ENCODE results near the gene RFXANK.

RFXANK gene

GRCh38 chr19:19201697-19202630 lies 9.9 kb downstream of the RFXANK start:
- no peak for DNase-seq (ENCODE audit: insufficient read length, low spot score)
- TF ChIP-seq CTCF (IDR thresholded peaks at IDR 0.05; ENCODE audit: insufficient read depth, missing control alignments), result no peak
- no peak for FAIRE-seq

GRCh38 chr19:19202707-19203011 lies 10.6 kb downstream of the RFXANK start:
- no peak for DNase-seq (ENCODE audit: insufficient read length, low spot score)
- no peak for TF ChIP-seq CTCF (IDR thresholded peaks at IDR 0.05; ENCODE audit: insufficient read depth, missing control alignments)
- FAIRE-seq, result no peak

GRCh38 chr19:19203012-19203856 lies 11.2 kb downstream of the RFXANK start, which contains the start of gene NR2C2AP:
Gene NR2C2AP, minus strand, starts transcription at chr19:19203414. Its CDS starts 354 bp downstream, at chr19:19203060.
- no peak for TF ChIP-seq CTCF (IDR thresholded peaks at IDR 0.05; ENCODE audit: insufficient read depth, missing control alignments)
- DNase-seq (ENCODE audit: insufficient read length, low spot score), result peak; percentile 99
- no peak for FAIRE-seq

GRCh38 chr19:19204181-19204580 lies 12.1 kb downstream of the RFXANK start:
- DNase-seq (ENCODE audit: insufficient read length, low spot score), result no peak
- TF ChIP-seq CTCF (IDR thresholded peaks at IDR 0.05; ENCODE audit: insufficient read depth, missing control alignments), result no peak
- FAIRE-seq, result no peak

- DNase-seq (ENCODE audit: insufficient read length, low spot score) (no peak), FAIRE-seq (no peak)
- no peak for TF ChIP-seq CTCF (IDR thresholded peaks at IDR 0.05; ENCODE audit: insufficient read depth, missing control alignments)
These were observed 13.7 kb downstream of the RFXANK start for GRCh38 chr19:19205416-19206410.

- DNase-seq (ENCODE audit: insufficient read length, low spot score) (no peak), FAIRE-seq (no peak)
- TF ChIP-seq CTCF (IDR thresholded peaks at IDR 0.05; ENCODE audit: insufficient read depth, missing control alignments), result no peak
These were observed 14.9 kb downstream of the RFXANK start for GRCh38 chr19:19206938-19207337.
